KOPT-K1 (cell line): ENCODE data around the gene MRPL9.

ENCODE experiments used
- H3K27ac ChIP-seq: fragments of 200-600 bp; sonication (generic); 2 replicates; pipeline ENCODE4 v1.5.1; 2016; ENCODE audit warnings: antibody characterized with exemption, mild to moderate bottlenecking, low read depth, low read length; ENCODE audit not compliant: poor library complexity, severe bottlenecking
- H3K36me3 ChIP-seq: fragments of 200-600 bp; sonication (generic); 2 replicates; pipeline ENCODE4 v1.5.1; 2017; ENCODE audit warnings: antibody characterized with exemption, mild to moderate bottlenecking, low read length, moderate library complexity; ENCODE audit not compliant: insufficient read depth
- H3K9me3 ChIP-seq: fragments of 200-600 bp; sonication (generic); 2 replicates; pipeline ENCODE4 v1.5.1; 2017; ENCODE audit warnings: antibody characterized with exemption, low read length, mild to moderate bottlenecking; ENCODE audit not compliant: insufficient read depth, poor library complexity, severe bottlenecking

MRPL9 gene

DNA sequence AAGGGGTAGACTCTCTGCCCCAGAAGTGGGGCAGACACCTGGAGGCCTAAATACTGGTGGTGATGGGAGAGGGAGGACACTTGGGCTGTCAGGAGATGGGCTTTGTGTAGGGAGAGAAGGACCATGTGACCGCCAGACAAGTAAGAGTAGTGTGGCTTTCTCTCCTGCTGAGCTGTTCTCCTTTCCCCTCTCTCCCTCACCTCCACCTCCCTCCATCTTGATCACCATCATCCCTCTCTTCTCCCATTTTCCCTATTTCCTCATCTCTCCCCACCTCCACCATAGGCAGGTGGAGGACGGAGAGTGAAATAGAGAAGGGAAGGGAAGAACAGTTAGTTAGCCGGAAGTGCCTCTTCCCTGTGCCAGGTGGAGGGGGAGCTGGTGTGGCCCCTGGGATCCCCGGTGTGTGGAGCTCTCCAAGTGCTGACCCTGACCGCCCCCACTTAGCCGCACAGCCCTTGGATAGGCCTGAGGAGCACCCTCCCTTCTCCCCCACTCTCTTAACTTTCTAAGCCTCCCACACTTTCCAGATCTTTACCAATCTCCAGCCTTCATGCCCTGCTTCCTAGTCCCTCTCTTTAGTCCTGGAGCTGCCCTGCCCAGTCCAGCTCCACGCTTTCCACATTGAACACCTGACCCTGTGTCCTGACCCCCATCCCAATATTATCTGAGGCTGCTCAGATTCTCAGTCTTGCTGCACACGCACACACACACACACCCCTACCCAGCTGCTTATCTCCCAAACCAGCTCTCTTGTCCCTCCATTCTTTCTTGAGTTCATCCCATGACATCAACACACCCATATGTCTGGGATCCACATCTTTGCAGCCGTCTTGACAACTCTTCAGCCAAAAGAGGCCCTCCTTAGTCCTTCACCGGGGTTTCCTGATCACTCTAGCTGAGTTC, 48.2 kb downstream of the MRPL9 start:
- no peaks in the 10 kb centered on the region for H3K9me3 ChIP-seq
- no peaks in the 10 kb centered on the region for H3K36me3 ChIP-seq
- no peak overlapping the region for H3K27ac ChIP-seq

DNA sequence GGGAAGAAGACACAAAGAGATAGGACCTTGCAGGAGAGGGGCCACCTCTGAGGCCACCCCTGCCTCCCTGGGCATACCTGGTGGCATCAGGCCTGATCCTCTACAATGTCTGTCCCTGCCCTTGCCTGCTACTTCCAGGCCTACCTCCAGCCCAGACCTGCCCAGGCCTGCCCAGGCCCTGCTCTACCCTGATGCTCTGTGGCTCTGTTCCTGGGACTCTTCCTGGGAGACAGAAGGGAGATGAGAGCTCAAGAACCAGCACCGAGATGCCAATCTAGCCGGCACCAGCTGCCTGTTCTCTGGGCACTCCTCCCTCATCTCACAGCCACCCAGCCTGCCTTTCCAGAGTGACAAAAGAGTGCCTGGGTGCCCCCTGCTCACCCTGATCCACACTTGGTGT, 49.4 kb downstream of the MRPL9 start:
- no peaks in the 10 kb centered on the region for H3K36me3 ChIP-seq
- H3K27ac ChIP-seq = no peak overlapping the region
- H3K9me3 ChIP-seq = no peaks in the 10 kb centered on the region

DNA sequence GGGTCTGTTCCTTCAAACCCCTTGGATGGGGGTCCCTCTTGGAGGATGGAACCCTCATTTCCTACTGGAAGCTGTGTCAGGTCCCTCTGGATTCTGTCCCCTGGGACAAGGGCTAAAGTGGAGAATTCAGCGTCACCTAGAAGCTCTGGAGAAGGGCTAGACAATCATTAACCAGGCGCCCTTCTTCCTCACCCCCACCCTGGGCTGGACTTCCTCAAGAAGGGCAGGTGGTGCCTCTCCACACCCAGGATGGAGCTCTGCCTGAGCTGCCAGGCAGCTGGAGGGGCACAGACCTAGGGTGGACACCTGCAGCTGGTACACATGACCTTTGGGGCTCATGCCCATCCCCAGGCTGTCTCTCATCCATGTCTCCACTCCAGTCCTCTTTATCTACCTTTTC, 50.3 kb downstream of the MRPL9 start:
- no peaks in the 10 kb centered on the region for H3K9me3 ChIP-seq
- no peak overlapping the region for H3K27ac ChIP-seq
- no peaks in the 10 kb centered on the region for H3K36me3 ChIP-seq

DNA sequence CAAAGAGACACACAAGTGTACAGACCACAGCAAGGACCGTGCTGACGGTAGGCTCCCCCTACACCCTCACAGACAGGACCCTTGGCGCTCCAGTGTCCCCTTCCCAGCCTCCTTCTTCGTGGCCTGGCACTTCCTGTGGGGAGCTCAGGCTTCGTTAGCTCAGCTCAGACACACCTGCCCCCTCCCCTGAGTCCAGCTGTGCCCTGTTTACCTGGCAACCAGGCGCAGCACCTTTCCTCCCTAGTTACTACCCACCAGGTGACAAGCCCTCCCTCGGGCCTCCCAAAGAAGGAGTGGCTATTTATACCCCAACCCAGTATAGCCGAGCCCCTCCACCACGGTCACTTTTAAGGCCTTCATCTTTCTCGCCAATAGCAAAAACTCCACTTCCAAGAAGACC, 51.3 kb downstream of the MRPL9 start:
- Histone ChIP-seq H3K36me3 (no peaks in the 10 kb centered on the region), H3K9me3 (no peaks in the 10 kb centered on the region), H3K27ac (no peak overlapping the region)

DNA sequence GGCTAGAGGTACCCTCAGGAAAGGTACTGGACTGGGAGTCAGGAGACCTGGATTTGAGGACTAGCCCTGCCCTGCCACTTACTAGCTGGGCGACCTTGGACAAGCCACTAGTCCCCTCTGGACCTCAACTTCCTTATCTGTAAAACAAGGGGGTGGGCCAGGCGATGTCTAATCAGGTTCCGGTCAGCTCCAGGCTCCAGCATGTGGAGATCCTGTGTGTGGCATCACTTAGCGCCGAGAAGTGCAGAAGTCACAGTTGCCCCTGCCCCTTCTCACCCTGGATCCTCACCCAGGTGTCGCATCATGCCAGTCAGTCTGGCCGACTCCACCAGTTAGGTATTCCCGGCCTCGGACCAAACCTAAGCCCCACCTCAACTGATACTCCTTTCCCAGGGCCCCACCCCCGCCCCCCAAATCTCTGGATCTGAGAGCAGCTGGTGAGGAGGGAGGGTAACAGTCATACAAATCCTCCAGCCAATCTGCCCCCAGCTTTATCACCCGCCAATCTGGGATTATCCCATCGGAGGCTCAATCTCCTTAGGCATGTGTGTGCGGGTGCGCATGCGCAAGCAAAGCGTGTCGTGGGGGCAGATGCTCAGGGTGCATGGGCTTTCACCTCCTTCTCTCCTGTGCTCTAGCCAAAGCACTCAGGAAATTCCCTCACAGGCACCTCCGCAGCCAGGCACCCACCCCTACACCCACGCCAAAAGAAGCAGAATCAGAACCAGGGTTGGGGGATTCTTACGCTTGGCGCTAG, 52.1 kb downstream of the MRPL9 start:
- H3K27ac ChIP-seq = no peak overlapping the region
- H3K9me3 ChIP-seq = no peaks in the 10 kb centered on the region
- no peaks in the 10 kb centered on the region for H3K36me3 ChIP-seq

DNA sequence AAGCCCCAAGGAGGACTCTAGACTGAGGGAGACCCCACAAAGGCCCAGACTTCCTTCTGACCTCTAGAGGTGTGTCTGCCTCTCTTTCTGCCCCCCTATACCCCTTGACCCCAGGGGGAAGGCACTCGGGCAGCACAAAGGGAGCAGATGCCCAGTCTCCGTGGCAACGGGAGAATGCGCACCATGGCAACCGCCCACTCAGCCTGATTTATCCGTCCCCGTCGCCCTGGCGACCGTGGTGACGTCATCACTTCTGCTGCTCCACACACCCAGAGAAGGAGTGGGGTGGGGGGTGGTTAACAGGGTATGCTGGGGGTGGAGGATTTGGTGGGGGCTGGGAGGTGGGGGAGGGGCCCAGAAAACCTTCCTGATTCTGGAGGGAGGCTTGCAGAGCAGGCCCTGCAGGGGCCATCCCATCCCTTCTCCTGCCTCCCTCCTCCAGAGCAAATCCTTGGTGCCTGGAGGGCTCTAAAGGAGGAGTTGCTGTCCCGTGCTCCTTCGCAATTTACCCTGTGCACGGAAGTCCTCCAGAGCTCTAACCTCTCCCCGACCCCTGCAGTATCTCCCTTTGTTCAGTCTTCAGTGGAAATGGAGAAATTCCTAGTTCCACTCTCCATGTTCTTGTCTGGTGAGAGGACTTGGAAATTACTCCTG, 53.0 kb downstream of the MRPL9 start:
- Histone ChIP-seq H3K36me3 (no peaks in the 10 kb centered on the region), H3K9me3 (no peaks in the 10 kb centered on the region), H3K27ac (no peak overlapping the region)
